Activated naive CD8-positive, alpha-beta T cell treated with anti-CD3 and anti-CD28 coated beads for 36 hours (primary cell): Measurements from ENCODE around the gene ARHGAP24. TPM values are rescaled to one million over a fixed set of nuclear protein-coding genes. Genes with fewer than 3 reads are reported as not detected.
"Not testable (repeated sequence)": the region's sequence is repeated elsewhere in the genome, so short reads cannot be mapped to it uniquely, and the experiment has no call there.

Source experiments
- DNase-seq: peaks from one replicate; pipeline ENCODE4 v3.0.0; 2021
- H3K27ac Mint-ChIP-seq: one replicate; pipeline ENCODE4 v1.8.0; 2022; ENCODE audit warnings: mild to moderate bottlenecking, moderate library complexity, mixed read lengths
- H3K27me3 Mint-ChIP-seq: one replicate; pipeline ENCODE4 v1.8.0; 2022; ENCODE audit warnings: mild to moderate bottlenecking, mixed read lengths
- H3K36me3 Mint-ChIP-seq: one replicate; pipeline ENCODE4 v1.8.0; 2021; ENCODE audit warnings: mild to moderate bottlenecking, mixed read lengths
- H3K4me1 Mint-ChIP-seq: one replicate; pipeline ENCODE4 v1.8.0; 2021; ENCODE audit warnings: mixed read lengths
- H3K4me3 Mint-ChIP-seq: one replicate; pipeline ENCODE4 v1.8.0; 2022; ENCODE audit warnings: mild to moderate bottlenecking, moderate library complexity, mixed read lengths
- H3K9me3 Mint-ChIP-seq: one replicate; pipeline ENCODE4 v1.8.0; 2022; ENCODE audit warnings: mixed read lengths
- total RNA-seq, 2 experiments: library from RNA; stranded (reverse); gene quantifications; one replicate each; pipeline ENCODE4 v1.2.3, GENCODE V29; 2021

Gene ARHGAP24
- total RNA-seq, 2 experiments from 2014 or later = 0.62 to 0.92 TPM

DNA sequence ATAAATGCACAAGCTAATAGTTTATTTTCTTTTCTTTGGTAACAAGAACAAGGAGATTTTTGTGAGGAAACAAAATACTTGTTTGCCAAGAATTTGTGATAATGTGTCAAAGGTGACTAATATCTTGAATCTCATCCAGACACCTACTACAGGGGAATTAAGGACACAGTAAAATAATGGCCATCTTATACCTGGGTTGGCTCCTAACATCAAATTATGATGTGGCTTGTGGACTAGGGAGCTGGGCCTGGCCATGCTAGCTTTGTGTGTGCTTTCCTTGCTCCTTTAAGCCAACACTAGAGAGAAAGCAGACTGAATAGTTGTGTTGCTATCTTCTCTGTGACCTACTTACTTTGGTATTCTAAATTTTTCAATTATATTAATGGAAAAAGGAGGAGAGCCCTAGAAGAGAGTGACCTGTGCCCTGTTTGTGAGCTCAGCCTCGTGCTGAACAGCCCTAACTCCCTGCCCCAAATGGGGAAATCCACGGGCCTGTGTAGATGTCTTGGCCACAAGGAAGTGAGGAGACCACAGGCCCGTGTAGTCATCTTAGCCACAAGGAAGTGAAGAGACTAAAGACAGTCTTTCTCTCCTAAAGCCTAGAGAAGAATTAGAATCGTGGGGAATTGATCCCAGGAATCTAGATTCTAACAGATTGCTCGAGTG is 23.3 kb downstream of the ARHGAP24 start:
- no peaks in the 10 kb centered on the region for H3K4me1 Mint-ChIP-seq
- H3K27me3 Mint-ChIP-seq = peaks cover 3% of the 10 kb centered on the region
- H3K4me3 Mint-ChIP-seq = no peak overlapping the region
- no peak for DNase-seq
- H3K36me3 Mint-ChIP-seq = no peaks in the 10 kb centered on the region
- H3K9me3 Mint-ChIP-seq = no peaks in the 10 kb centered on the region
- no peak overlapping the region for H3K27ac Mint-ChIP-seq

- H3K27ac Mint-ChIP-seq = no peak overlapping the region
- no peak overlapping the region for H3K4me3 Mint-ChIP-seq
- no peaks in the 10 kb centered on the region for H3K4me1 Mint-ChIP-seq
- peaks cover 3% of the 10 kb centered on the region for H3K27me3 Mint-ChIP-seq
- no peaks in the 10 kb centered on the region for H3K9me3 Mint-ChIP-seq
- no peak for DNase-seq
- no peaks in the 10 kb centered on the region for H3K36me3 Mint-ChIP-seq
These were observed 24.6 kb downstream of the ARHGAP24 start for GRCh38 chr4:85499573-85499972.

- no peak for DNase-seq
- H3K4me1 Mint-ChIP-seq = no peaks in the 10 kb centered on the region
- no peaks in the 10 kb centered on the region for H3K36me3 Mint-ChIP-seq
- no peak overlapping the region for H3K27ac Mint-ChIP-seq
- H3K9me3 Mint-ChIP-seq = no peaks in the 10 kb centered on the region
- H3K4me3 Mint-ChIP-seq = no peak overlapping the region
- peaks cover 6% of the 10 kb centered on the region for H3K27me3 Mint-ChIP-seq
These were observed 25.3 kb downstream of the ARHGAP24 start for GRCh38 chr4:85500110-85500867.

DNA sequence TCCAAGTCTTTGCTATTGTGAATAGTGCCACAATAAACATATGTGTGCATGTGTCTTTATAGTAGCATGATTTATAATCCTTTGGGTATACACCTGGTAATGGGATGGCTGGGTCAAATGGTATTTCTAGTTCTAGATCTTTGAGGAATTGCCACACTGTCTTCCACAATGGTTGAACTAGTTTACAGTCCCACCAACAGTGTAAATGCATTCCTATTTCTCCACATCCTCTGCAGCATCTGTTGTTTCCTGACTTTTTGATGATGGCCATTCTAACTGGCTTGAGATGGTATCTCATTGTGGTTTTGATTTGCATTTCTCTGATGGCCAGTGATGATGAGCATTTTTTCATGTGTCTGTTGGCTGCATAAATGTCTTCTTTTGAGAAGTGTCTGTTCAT is 26.2 kb downstream of the ARHGAP24 start:
- H3K36me3 Mint-ChIP-seq, H3K4me3 Mint-ChIP-seq, H3K4me1 Mint-ChIP-seq, H3K27ac Mint-ChIP-seq, H3K27me3 Mint-ChIP-seq, H3K9me3 Mint-ChIP-seq, DNase-seq: not testable (repeated sequence)

GRCh38 chr4:85508654-85509053 is 33.7 kb downstream of the ARHGAP24 start:
- peaks cover 6% of the 10 kb centered on the region for H3K27me3 Mint-ChIP-seq
- no peaks in the 10 kb centered on the region for H3K36me3 Mint-ChIP-seq
- H3K4me3 Mint-ChIP-seq = no peak overlapping the region
- no peak overlapping the region for H3K27ac Mint-ChIP-seq
- H3K9me3 Mint-ChIP-seq = peaks cover 1% of the 10 kb centered on the region
- H3K4me1 Mint-ChIP-seq = no peaks in the 10 kb centered on the region
- DNase-seq = no peak

- peaks cover 7% of the 10 kb centered on the region for H3K27me3 Mint-ChIP-seq
- peaks cover 1% of the 10 kb centered on the region for H3K9me3 Mint-ChIP-seq
- no peak overlapping the region for H3K4me3 Mint-ChIP-seq
- DNase-seq = no peak
- H3K27ac Mint-ChIP-seq = no peak overlapping the region
- no peaks in the 10 kb centered on the region for H3K4me1 Mint-ChIP-seq
- no peaks in the 10 kb centered on the region for H3K36me3 Mint-ChIP-seq
These were observed 35.1 kb downstream of the ARHGAP24 start for GRCh38 chr4:85509882-85510631.

DNA sequence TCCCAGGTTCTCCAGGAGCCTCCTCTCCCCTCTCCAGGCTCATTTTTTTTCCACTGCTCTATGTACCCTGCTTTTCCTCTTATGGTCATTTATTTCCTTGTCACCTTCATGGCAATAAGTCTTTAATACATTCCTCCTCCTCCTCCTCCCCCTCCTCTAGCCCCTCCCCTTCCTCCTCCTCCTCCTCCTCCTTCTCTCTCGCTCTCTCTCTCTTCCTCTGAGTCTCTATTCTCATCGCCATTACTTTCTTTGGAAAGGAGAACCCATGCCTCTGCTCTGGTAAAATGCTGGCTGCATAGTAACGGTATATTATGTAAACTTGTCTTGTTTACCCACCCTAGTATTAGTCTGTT is 35.7 kb downstream of the ARHGAP24 start:
- peaks cover 1% of the 10 kb centered on the region for H3K9me3 Mint-ChIP-seq
- no peaks in the 10 kb centered on the region for H3K4me1 Mint-ChIP-seq
- H3K4me3 Mint-ChIP-seq = no peak overlapping the region
- H3K27me3 Mint-ChIP-seq = peaks cover 3% of the 10 kb centered on the region
- no peak overlapping the region for H3K27ac Mint-ChIP-seq
- no peaks in the 10 kb centered on the region for H3K36me3 Mint-ChIP-seq
- DNase-seq = no peak

DNA sequence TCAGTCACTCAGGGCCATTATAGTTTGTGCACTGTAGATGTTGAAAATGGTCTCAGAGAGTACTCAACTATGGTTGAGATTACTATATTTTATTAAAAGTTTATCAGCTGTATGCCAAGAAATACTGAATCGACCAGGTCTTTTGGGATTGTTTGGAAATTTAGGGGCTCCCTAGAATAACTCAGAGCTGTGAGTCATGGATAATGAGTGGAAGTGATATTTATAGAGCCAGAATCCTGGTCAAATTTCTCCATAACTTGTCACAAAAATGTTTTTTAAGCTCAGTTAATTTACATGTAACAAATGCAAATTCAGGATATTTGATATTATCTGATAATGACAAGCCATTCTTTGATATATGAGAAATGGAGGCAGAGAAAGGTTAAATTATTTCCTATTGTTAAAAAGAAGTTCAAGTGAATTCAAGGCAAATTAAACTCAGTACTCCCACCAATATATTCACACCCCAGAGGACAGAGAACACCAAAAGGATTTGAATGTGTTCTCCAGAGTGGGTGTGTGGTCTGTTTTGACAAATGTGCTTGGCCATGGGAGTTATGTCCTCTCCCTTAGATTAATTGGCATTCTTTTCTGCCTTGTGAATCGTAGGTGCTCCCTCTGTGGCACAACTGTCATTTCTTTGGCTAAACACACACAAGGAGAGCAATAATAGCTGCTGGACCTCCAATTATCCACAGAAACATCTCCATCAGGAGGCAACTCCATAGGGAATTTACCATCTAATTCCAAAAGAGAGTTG is 37.7 kb downstream of the ARHGAP24 start:
- DNase-seq = no peak
- H3K9me3 Mint-ChIP-seq = peaks cover 1% of the 10 kb centered on the region
- peaks cover 3% of the 10 kb centered on the region for H3K27me3 Mint-ChIP-seq
- H3K36me3 Mint-ChIP-seq = no peaks in the 10 kb centered on the region
- H3K4me1 Mint-ChIP-seq = no peaks in the 10 kb centered on the region
- no peak overlapping the region for H3K4me3 Mint-ChIP-seq
- no peak overlapping the region for H3K27ac Mint-ChIP-seq

GRCh38 chr4:85514117-85514516 is 39.2 kb downstream of the ARHGAP24 start:
- no peaks in the 10 kb centered on the region for H3K36me3 Mint-ChIP-seq
- no peaks in the 10 kb centered on the region for H3K4me1 Mint-ChIP-seq
- DNase-seq = no peak
- H3K27ac Mint-ChIP-seq = no peak overlapping the region
- H3K4me3 Mint-ChIP-seq = no peak overlapping the region
- peaks cover 3% of the 10 kb centered on the region for H3K27me3 Mint-ChIP-seq
- H3K9me3 Mint-ChIP-seq = peaks cover 1% of the 10 kb centered on the region

DNA sequence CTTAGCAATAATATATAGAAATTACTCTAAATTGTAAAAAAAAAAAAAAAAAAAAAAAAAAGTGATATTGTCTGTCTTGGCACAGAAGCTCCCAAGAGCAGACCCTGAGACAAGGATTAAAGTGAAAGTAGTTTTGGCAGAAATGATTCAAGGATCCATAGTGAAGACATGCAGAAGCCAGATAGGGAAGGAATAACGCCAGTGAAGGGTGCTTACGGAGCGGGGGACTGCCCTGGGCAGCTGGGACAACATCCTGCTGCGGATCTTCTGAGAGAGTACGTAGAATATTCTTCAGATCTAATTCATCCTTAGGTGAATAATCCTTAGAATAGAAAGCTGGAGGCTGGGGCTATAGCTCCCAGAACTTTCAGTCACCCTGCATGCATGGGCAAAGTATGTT is 39.8 kb downstream of the ARHGAP24 start:
- Mint-ChIP-seq H3K27ac (no peak overlapping the region), H3K4me3 (no peak overlapping the region), H3K27me3 (peaks cover 3% of the 10 kb centered on the region), H3K36me3 (no peaks in the 10 kb centered on the region), H3K9me3 (peaks cover 1% of the 10 kb centered on the region), H3K4me1 (no peaks in the 10 kb centered on the region)
- no peak for DNase-seq

GRCh38 chr4:85515701-85516100 is 40.8 kb downstream of the ARHGAP24 start:
- Mint-ChIP-seq H3K4me1 (no peaks in the 10 kb centered on the region), H3K4me3 (no peak overlapping the region), H3K27me3 (peaks cover 3% of the 10 kb centered on the region), H3K9me3 (peaks cover under 1% of the 10 kb centered on the region), H3K27ac (no peak overlapping the region), H3K36me3 (no peaks in the 10 kb centered on the region)
- DNase-seq = no peak

- not testable (repeated sequence) for DNase-seq, H3K27ac Mint-ChIP-seq, H3K36me3 Mint-ChIP-seq, H3K9me3 Mint-ChIP-seq, H3K4me3 Mint-ChIP-seq, H3K27me3 Mint-ChIP-seq, H3K4me1 Mint-ChIP-seq
These were observed 43.6 kb downstream of the ARHGAP24 start for GRCh38 chr4:85518526-85518925.

- Mint-ChIP-seq H3K9me3 (no peaks in the 10 kb centered on the region), H3K4me1 (no peaks in the 10 kb centered on the region), H3K27me3 (no peaks in the 10 kb centered on the region), H3K27ac (peak overlapping the region; percentile 44), H3K4me3 (no peak overlapping the region), H3K36me3 (no peaks in the 10 kb centered on the region)
- no peak for DNase-seq
These were observed 46.1 kb downstream of the ARHGAP24 start for GRCh38 chr4:85520765-85521749.

- no peak overlapping the region for H3K4me3 Mint-ChIP-seq
- no peaks in the 10 kb centered on the region for H3K36me3 Mint-ChIP-seq
- no peaks in the 10 kb centered on the region for H3K4me1 Mint-ChIP-seq
- H3K9me3 Mint-ChIP-seq = no peaks in the 10 kb centered on the region
- H3K27ac Mint-ChIP-seq = no peak overlapping the region
- no peaks in the 10 kb centered on the region for H3K27me3 Mint-ChIP-seq
- DNase-seq = no peak
These were observed 47.3 kb downstream of the ARHGAP24 start for GRCh38 chr4:85522277-85522676.
